Mesenchymal stem cell (in vitro differentiated cells and primary cell): ENCODE results near the gene EXD3.
A peak's percentile ranks its signal among the peaks of the same experiment; 100 is the strongest.

Source experiments
- DNase-seq: peaks from one replicate; pipeline ENCODE4 v3.0.0-alpha.2; 2013
- H2AFZ ChIP-seq: one replicate; pipeline ENCODE4 v1.6.1; 2013; ENCODE audit warnings: low read depth, mild to moderate bottlenecking, control low read depth, inconsistent platforms, low read length, moderate library complexity
- H2AK5ac ChIP-seq: 2 replicates; pipeline ENCODE4 v1.6.1; 2013; ENCODE audit warnings: low read length, moderate library complexity, mild to moderate bottlenecking, inconsistent platforms; ENCODE audit not compliant: severe bottlenecking
- H2BK120ac ChIP-seq: one replicate; pipeline ENCODE4 v1.6.1; 2013; ENCODE audit warnings: low read depth, mild to moderate bottlenecking, inconsistent platforms, low read length, moderate library complexity
- H2BK12ac ChIP-seq, 2 experiments: one replicate each; pipeline ENCODE4 v1.6.1; 2013; ENCODE audit warnings: inconsistent platforms in 2 of 2, low read length in 2 of 2, mild to moderate bottlenecking in 2 of 2, moderate library complexity in 2 of 2, control low read depth in 1 of 2
- H2BK15ac ChIP-seq: one replicate; pipeline ENCODE4 v1.6.1; 2013; ENCODE audit warnings: mild to moderate bottlenecking, low read depth, inconsistent platforms; ENCODE audit not compliant: poor library complexity, severe bottlenecking
- H2BK5ac ChIP-seq: 2 replicates; pipeline ENCODE4 v1.6.1; 2013; ENCODE audit warnings: low read depth, mild to moderate bottlenecking, low read length, control low read depth, inconsistent platforms; ENCODE audit not compliant: poor library complexity, severe bottlenecking
- H3K14ac ChIP-seq, 2 experiments: one replicate each; pipeline ENCODE4 v1.6.1; 2013; ENCODE audit warnings: inconsistent platforms in 2 of 2, low read length in 2 of 2, control low read depth in 1 of 2, mild to moderate bottlenecking in 1 of 2, moderate library complexity in 1 of 2
- H3K18ac ChIP-seq, 2 experiments: one replicate each; pipeline ENCODE4 v1.6.1; 2013; ENCODE audit warnings: inconsistent platforms in 2 of 2, low read length in 2 of 2, control low read depth in 1 of 2, low read depth in 1 of 2, mild to moderate bottlenecking in 1 of 2
- H3K23ac ChIP-seq, 2 experiments: one replicate each; pipeline ENCODE4 v1.6.1; 2013; ENCODE audit warnings: inconsistent platforms in 2 of 2, low read length in 2 of 2, mild to moderate bottlenecking in 2 of 2, moderate library complexity in 2 of 2, control low read depth in 1 of 2
- H3K27ac ChIP-seq: 2 replicates; pipeline ENCODE4 v1.5.1; 2013; ENCODE audit warnings: mild to moderate bottlenecking, moderate library complexity, low read length, control low read depth, inconsistent platforms; ENCODE audit not compliant: poor library complexity, severe bottlenecking
- H3K27me3 ChIP-seq, 2 experiments: 2 replicates each; pipeline versions ENCODE4 v1.6.1 to v1.7.0; 2013; ENCODE audit warnings: low read length in 2 of 2, mild to moderate bottlenecking in 2 of 2, moderate library complexity in 2 of 2, control low read depth in 1 of 2, inconsistent platforms in 1 of 2; ENCODE audit not compliant: control insufficient read depth in 1 of 2, insufficient read depth in 1 of 2
- H3K36me3 ChIP-seq, 2 experiments: 2 replicates each; pipeline versions ENCODE4 v1.6.1 to v1.7.0; 2013; ENCODE audit warnings: low read length in 2 of 2, control low read depth in 1 of 2, inconsistent platforms in 1 of 2, low read depth in 1 of 2, mild to moderate bottlenecking in 1 of 2; ENCODE audit not compliant: insufficient read depth in 2 of 2, control insufficient read depth in 1 of 2
- H3K4ac ChIP-seq, 2 experiments: one replicate each; pipeline ENCODE4 v1.6.1; 2013; ENCODE audit warnings: inconsistent platforms in 2 of 2, low read length in 2 of 2, mild to moderate bottlenecking in 2 of 2, moderate library complexity in 2 of 2, control low read depth in 1 of 2, low read depth in 1 of 2
- H3K4me1 ChIP-seq: 2 replicates; pipeline ENCODE4 v1.6.1; 2013; ENCODE audit warnings: low read depth, low read length, control low read depth; ENCODE audit not compliant: control insufficient read depth, insufficient read depth
- H3K4me2 ChIP-seq: 2 replicates; pipeline ENCODE4 v1.6.1; 2013; ENCODE audit warnings: low read length, mild to moderate bottlenecking, inconsistent platforms; ENCODE audit not compliant: poor library complexity, severe bottlenecking
- H3K4me3 ChIP-seq, 2 experiments: 2 replicates each; pipeline versions ENCODE4 v1.5.1 to v1.7.0; 2013; ENCODE audit warnings: low read length in 2 of 2, mild to moderate bottlenecking in 2 of 2, control low read depth in 1 of 2, low read depth in 1 of 2; ENCODE audit not compliant: insufficient read depth in 1 of 2
- H3K79me1 ChIP-seq: replicated peaks from 2 replicates; pipeline ENCODE4 v1.6.1; 2013; ENCODE audit warnings: mild to moderate bottlenecking, control low read depth, low read length, inconsistent platforms; ENCODE audit not compliant: poor library complexity, severe bottlenecking
- H3K9ac ChIP-seq: 2 replicates; pipeline ENCODE4 v1.7.0; 2013; ENCODE audit warnings: mild to moderate bottlenecking, low read length, moderate library complexity
- H3K9me3 ChIP-seq: 2 replicates; pipeline ENCODE4 v1.7.0; 2013; ENCODE audit warnings: mild to moderate bottlenecking, low read length; ENCODE audit not compliant: control insufficient read depth
- H4K8ac ChIP-seq: one replicate; pipeline ENCODE4 v1.6.1; 2013; ENCODE audit warnings: inconsistent platforms, mild to moderate bottlenecking, low read length, moderate library complexity
- H4K91ac ChIP-seq: one replicate; pipeline ENCODE4 v1.6.1; 2013; ENCODE audit warnings: mild to moderate bottlenecking, low read length, inconsistent platforms
- WGBS: methylation state at CpG from one replicate; pipeline ENCODE4 v1.1.7; 2013; ENCODE audit warnings: mixed read lengths; 5-methylcytosine and 5-hydroxymethylcytosine counted together

Gene EXD3

DNA sequence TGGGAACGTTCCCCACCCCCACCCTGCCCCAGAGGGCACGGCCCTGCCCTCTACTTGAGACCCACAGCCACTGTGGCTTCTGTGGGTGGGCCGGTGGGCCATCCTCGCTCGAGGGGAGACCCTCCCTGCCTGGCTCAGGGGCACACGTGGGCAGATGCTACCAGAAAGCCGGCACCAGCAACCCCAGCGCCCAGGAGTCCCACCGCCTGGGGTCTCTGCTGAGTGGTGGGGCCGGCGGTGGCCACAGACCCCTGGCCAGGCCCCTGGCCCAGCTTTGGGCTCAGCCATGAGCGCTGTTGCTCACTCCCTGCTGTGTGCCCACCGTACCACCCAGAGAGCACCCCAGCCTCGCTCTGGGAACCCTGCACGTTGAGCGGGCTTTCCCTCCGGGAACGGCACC lies 104.4 kb downstream of the EXD3 start:
- Histone ChIP-seq H4K91ac (peak overlapping the region; percentile 68), H3K4me1 (peaks cover 41% of the 10 kb centered on the region), H3K23ac (no peak overlapping the region), H4K8ac (no peak overlapping the region), H2BK5ac (no peak overlapping the region), H3K14ac (no peak overlapping the region), H2BK12ac (no peak overlapping the region), H3K18ac (no peak overlapping the region), H2AK5ac (no peak overlapping the region), H3K36me3 (peaks cover 0 to 7% of the 10 kb centered on the region in 2 experiments), H3K27ac (no peak overlapping the region), H2AFZ (no peak overlapping the region), H2BK15ac (peak overlapping the region; percentile 69), H3K4me3 (no peak overlapping the region), H3K9ac (peak overlapping the region; percentile 74), H3K27me3 (peaks cover 0 to 25% of the 10 kb centered on the region in 2 experiments), H3K79me1 (no peaks in the 10 kb centered on the region), H2BK120ac (peak overlapping the region; percentile 19), H3K9me3 (no peaks in the 10 kb centered on the region), H3K4me2 (no peak overlapping the region), H3K4ac (no peak overlapping the region)
- WGBS: 92% methylated on average over 18 of the region's 18 CpGs
- DNase-seq: no peak

DNA sequence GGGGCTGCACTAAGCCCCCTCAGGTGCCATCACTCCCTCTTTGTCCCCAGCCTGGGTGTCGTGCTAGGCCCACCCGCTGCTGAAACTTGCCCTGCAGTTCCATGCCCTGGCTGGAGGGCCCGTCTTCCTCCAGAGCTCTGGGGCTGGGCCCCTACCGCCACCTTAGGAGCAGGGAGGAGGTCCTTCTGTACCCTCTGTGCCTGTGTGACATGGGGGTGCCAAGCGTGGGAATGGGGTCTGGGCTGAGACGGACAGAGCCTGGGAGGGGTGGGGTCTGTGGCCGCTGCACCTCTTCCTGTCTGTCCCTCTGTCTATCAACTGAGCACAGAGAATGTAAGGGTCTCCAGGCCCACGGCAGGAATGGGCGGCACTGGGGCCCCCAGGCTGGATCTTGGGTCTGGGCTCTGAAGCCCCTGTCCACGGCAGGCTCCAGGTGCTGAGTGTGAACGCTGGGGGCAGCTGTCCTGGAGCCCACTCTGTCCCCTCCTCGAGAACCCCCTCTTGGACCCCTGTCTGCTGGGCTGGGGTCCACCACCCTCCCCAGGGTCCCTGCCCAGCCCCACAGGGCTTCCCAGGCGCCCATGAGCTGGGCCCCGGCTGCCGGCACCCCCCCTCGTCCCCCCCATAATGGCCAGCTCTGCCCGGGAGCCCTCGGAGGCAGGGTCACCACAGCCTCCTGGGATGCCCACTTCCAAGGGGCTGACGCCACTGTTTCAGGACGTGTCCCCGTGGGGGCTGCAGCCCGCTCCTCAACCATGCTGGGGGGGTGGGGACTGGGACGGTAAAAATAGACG lies 105.0 kb downstream of the EXD3 start:
- peaks cover 0 to 5% of the 10 kb centered on the region in 2 experiments for H3K36me3 ChIP-seq
- H3K4me1 ChIP-seq: peaks cover 39% of the 10 kb centered on the region
- H2AK5ac ChIP-seq: no peak overlapping the region
- no peaks in the 10 kb centered on the region for H3K79me1 ChIP-seq
- no peak overlapping the region for H4K8ac ChIP-seq
- no peak overlapping the region for H3K9ac ChIP-seq
- no peak overlapping the region for H3K4me2 ChIP-seq
- no peak overlapping the region for H3K14ac ChIP-seq
- no peak overlapping the region for H2BK5ac ChIP-seq
- DNase-seq: no peak
- H3K18ac ChIP-seq: no peak overlapping the region
- WGBS: 93% methylated on average over 23 of the region's 24 CpGs
- no peak overlapping the region for H2BK12ac ChIP-seq
- H2AFZ ChIP-seq: no peak overlapping the region
- H3K4ac ChIP-seq: no peak overlapping the region
- no peak overlapping the region for H3K23ac ChIP-seq
- no peak overlapping the region for H2BK15ac ChIP-seq
- no peak overlapping the region for H3K27ac ChIP-seq
- no peak overlapping the region for H3K4me3 ChIP-seq
- no peak overlapping the region for H4K91ac ChIP-seq
- H2BK120ac ChIP-seq: no peak overlapping the region
- no peaks in the 10 kb centered on the region for H3K9me3 ChIP-seq
- H3K27me3 ChIP-seq: peaks cover 0 to 29% of the 10 kb centered on the region in 2 experiments

DNA sequence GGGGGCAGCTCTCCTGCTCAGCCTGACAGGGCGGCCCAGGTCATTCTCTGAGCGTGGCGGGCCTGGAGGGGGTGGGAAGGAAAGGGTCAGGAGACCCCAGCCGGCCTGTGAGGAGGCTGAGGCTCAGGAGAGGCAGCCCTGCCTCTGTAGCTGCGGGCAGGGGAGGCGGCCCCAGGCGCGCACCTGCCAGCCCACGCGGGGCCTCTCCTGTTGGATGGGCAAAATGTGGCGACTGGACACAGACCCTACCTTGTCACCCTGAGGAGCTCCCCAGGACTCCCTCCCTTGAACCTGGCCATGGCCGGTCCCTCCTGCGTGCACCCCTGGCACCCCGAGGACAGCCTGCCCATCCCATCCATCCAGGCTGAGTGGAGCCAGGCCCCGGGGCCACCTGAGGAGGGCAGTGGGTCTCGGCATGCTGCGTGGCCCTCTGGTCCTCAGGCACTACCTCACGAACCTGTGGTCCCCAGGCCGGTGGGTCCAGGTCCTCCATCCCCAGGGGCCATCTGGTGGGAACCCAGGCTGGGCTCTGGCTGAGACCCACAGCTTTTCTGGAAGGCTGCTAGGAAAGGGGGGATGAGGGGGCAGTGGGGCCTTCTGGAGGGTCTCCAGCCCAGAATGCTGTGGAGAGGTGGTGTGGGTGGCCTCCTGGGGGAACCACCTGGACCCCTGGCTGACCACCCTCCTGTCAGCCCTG lies 105.8 kb downstream of the EXD3 start:
- Histone ChIP-seq H2BK120ac (no peak overlapping the region), H3K4ac (no peak overlapping the region), H3K23ac (no peak overlapping the region), H3K4me2 (no peak overlapping the region), H4K8ac (peak overlapping the region; percentile 16), H2AFZ (no peak overlapping the region), H3K9me3 (no peaks in the 10 kb centered on the region), H3K27me3 (peaks cover 0 to 32% of the 10 kb centered on the region in 2 experiments), H3K27ac (no peak overlapping the region), H3K4me3 (no peak overlapping the region), H2BK12ac (peak overlapping the region in 1 of 2 experiments; percentile 77), H4K91ac (peak overlapping the region; percentile 13), H3K14ac (no peak overlapping the region), H2BK5ac (no peak overlapping the region), H3K9ac (no peak overlapping the region), H2AK5ac (no peak overlapping the region), H3K79me1 (no peaks in the 10 kb centered on the region), H2BK15ac (peak overlapping the region; percentile 62), H3K18ac (no peak overlapping the region), H3K4me1 (peaks cover 41% of the 10 kb centered on the region), H3K36me3 (peaks cover 0 to 5% of the 10 kb centered on the region in 2 experiments)
- WGBS: 94% methylated on average over 15 of the region's 19 CpGs
- no peak for DNase-seq
